C4-2B (cell line): ENCODE data around the gene FYCO1.

ENCODE experiments used
- CTCF ChIP-seq: fragments of 450-650 bp; conservative IDR thresholded peaks from 2 replicates; pipeline ENCODE4 v1.5.1; 2017; ENCODE audit warnings: mild to moderate bottlenecking
- ZFX ChIP-seq: fragments of 450-650 bp; IDR thresholded peaks from 2 replicates; pipeline ENCODE4 v1.6.1; 2017

GRCh38 chr3:46031747-46032146 lies 36.1 kb upstream of the FYCO1 start:
- TF ChIP-seq CTCF: no peak
- TF ChIP-seq ZFX: no peak
